ENCODE measurements around the gene SLC25A13. TPM values are rescaled to one million over a fixed set of nuclear protein-coding genes. Genes with fewer than 3 reads are reported as not detected.
A peak's percentile ranks its signal among the peaks of the same experiment; 100 is the strongest.

The SLC25A13 gene
- total and polyA plus RNA-seq, 9 of the 15 experiments (the other 6 are each of a cell fraction or from before 2014, with no cell fraction given): 21.4 to 80.2 (median 58.7) TPM

DNA sequence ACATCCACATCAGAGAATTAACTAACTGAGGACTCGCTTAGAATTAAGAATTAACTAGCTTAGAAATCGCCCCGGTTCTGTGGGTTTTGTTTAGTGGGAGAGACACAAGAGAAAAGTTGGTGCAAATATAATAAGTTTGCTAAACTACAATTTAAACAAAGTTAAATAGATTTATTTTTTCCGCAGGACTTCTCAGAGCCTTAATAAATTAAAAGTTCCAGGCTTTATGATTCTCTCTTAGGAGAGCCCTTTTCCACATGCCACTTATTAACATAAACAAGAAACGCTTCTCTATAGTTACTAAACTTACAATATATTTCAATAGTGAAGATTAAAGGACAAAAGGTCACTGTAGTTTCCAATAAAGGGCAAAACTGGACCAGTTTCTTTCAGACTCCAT, 100.0 kb downstream of the SLC25A13 start:
- CTCF ChIA-PET (ENCODE audit: low intra/inter-chr PET ratio): no interaction called here
- POLR2A ChIA-PET: interaction anchor here (0.9 kb wide), 1 partner anchor 91 kb away, joined by 3 read pairs; no protein-coding TSS in a partner anchor
- Histone ChIP-seq H3K9ac (ENCODE audit: insufficient read depth in 1 of 2, low read depth in 2 of 2, low read length in 2 of 2) (no peak overlapping the region), H3K79me2 (ENCODE audit: control insufficient read depth, insufficient read depth, low read length) (peaks cover 7% of the 10 kb centered on the region; the same call in 2 of the 3 replicates), H3K4me2 (ENCODE audit: insufficient read depth, low read length) (no peak overlapping the region), H3K36me3 (ENCODE audit: control insufficient read depth, insufficient read depth, low read length) (no peaks in the 10 kb centered on the region), H4K20me1 (replicated peaks; ENCODE audit: control insufficient read depth, insufficient read depth, low read length) (no peaks in the 10 kb centered on the region), H3K4me3 (no peak overlapping the region), H3K9me3 (replicated peaks; ENCODE audit: control insufficient read depth, insufficient read depth, low read depth, low read length) (no peaks in the 10 kb centered on the region), H3K4me1 (replicated peaks in 1 of 2; ENCODE audit: control insufficient read depth in 2 of 2, insufficient read depth in 2 of 2, low read length in 2 of 2) (peaks cover 0 to 13% of the 10 kb centered on the region in 2 experiments; a peak in 4 of 5 replicates), H2AFZ (ENCODE audit: low read depth, low read length) (no peak overlapping the region), H3K9me1 (ENCODE audit: control insufficient read depth, insufficient read depth, low read length) (no peaks in the 10 kb centered on the region), H3K27me3 (ENCODE audit: control insufficient read depth in 2 of 2, insufficient read depth in 2 of 2, low read length in 2 of 2) (no peaks in the 10 kb centered on the region), H3K27ac (ENCODE audit: extremely low read depth, low read depth, low read length) (no peak overlapping the region)
- in situ Hi-C loops (cut with MboI): no loop called here
- BruUV-seq (replicated peaks): no TSS peak
- intact Hi-C loops (cut with micrococcal nuclease): loop anchor here (10.0 kb wide), 1 partner anchor 307 kb away; no protein-coding TSS in a partner anchor
- DNase-seq (ENCODE audit: extremely low read depth in 1 of 4, low spot score in 3 of 4) (no peak), ATAC-seq (no peak), FAIRE-seq (no peak)
- WGBS (ENCODE audit: insufficient coverage, low coverage, missing lambda C conversion rate): 80% methylated on average over 5 of the region's 5 CpGs
- peak; percentile 61 for TF ChIP-seq RBM25 (IDR thresholded peaks at IDR 0.05; ENCODE audit: low read depth, low read length, severe bottlenecking)
- no peak for TF ChIP-seq PBX2 (CRISPR knock-in tag; IDR thresholded peaks at IDR 0.05; ENCODE audit: low read depth)
- TF ChIP-seq PBX2 (tag; conservative IDR thresholded peaks at IDR 0.05; ENCODE audit: low read depth): no peak
- TF ChIP-seq ZNF239 (CRISPR knock-in tag; IDR thresholded peaks at IDR 0.05): peak; percentile 75

Measured in K562 (cell line).